H9 (cell line): ENCODE results near the gene VAV2. TPM values are rescaled to one million over a fixed set of nuclear protein-coding genes. Genes with fewer than 3 reads are reported as not detected.
A peak's percentile ranks its signal among the peaks of the same experiment; 100 is the strongest.

Experiments used
- DNase-seq: peaks from one replicate; pipeline ENCODE4 v3.0.0-alpha.2; 2017
- H2AFZ ChIP-seq: one replicate; pipeline ENCODE4 v1.6.1; 2013; ENCODE audit warnings: mild to moderate bottlenecking, low read length, control low read depth, moderate library complexity
- H2AK5ac ChIP-seq: 2 replicates; pipeline ENCODE4 v1.6.1; 2013; ENCODE audit warnings: low read length, control low read depth, mixed read lengths; ENCODE audit not compliant: insufficient read length
- H2BK120ac ChIP-seq: one replicate; pipeline ENCODE4 v1.6.1; 2013; ENCODE audit warnings: low read depth, mild to moderate bottlenecking, low read length, control low read depth, inconsistent platforms; ENCODE audit not compliant: poor library complexity, severe bottlenecking
- H2BK12ac ChIP-seq: 2 replicates; pipeline ENCODE4 v1.6.1; 2013; ENCODE audit warnings: low read length, control low read depth, mixed read lengths, low read depth; ENCODE audit not compliant: insufficient read length
- H2BK15ac ChIP-seq: 2 replicates; pipeline ENCODE4 v1.6.1; 2013; ENCODE audit warnings: low read depth, low read length, control low read depth
- H2BK20ac ChIP-seq: one replicate; pipeline ENCODE4 v1.6.1; 2013; ENCODE audit warnings: low read depth, mild to moderate bottlenecking, low read length, control low read depth, inconsistent platforms; ENCODE audit not compliant: poor library complexity, severe bottlenecking
- H2BK5ac ChIP-seq: 2 replicates; pipeline ENCODE4 v1.6.1; 2013; ENCODE audit warnings: low read length, control low read depth, mixed read lengths; ENCODE audit not compliant: insufficient read length
- H3K14ac ChIP-seq: 2 replicates; pipeline ENCODE4 v1.6.1; 2013; ENCODE audit warnings: low read length, control low read depth; ENCODE audit not compliant: insufficient read depth
- H3K18ac ChIP-seq: 2 replicates; pipeline ENCODE4 v1.6.1; 2013; ENCODE audit warnings: low read depth, mild to moderate bottlenecking, mixed read lengths, low read length, control low read depth; ENCODE audit not compliant: insufficient read length
- H3K23ac ChIP-seq: 2 replicates; pipeline ENCODE4 v1.6.1; 2013; ENCODE audit warnings: low read length, control low read depth, mixed read lengths, low read depth; ENCODE audit not compliant: insufficient read length
- H3K23me2 ChIP-seq: 2 replicates; pipeline ENCODE4 v1.6.1; 2013; ENCODE audit warnings: low read depth, mild to moderate bottlenecking, mixed read lengths, low read length, control low read depth; ENCODE audit not compliant: insufficient read length, poor library complexity, severe bottlenecking
- H3K27ac ChIP-seq: 2 replicates; pipeline ENCODE4 v1.5.1; 2013; ENCODE audit warnings: low read length, control low read depth, mixed read lengths, low read depth; ENCODE audit not compliant: insufficient read length
- H3K27me3 ChIP-seq: 2 replicates; pipeline ENCODE4 v1.6.1; 2013; ENCODE audit warnings: low read length, control low read depth, inconsistent platforms; ENCODE audit not compliant: insufficient read depth
- H3K4ac ChIP-seq: 2 replicates; pipeline ENCODE4 v1.6.1; 2013; ENCODE audit warnings: low read depth, mild to moderate bottlenecking, control low read depth, inconsistent platforms, low read length, moderate library complexity
- H3K4me1 ChIP-seq: 2 replicates; pipeline ENCODE4 v1.6.1; 2013; ENCODE audit warnings: low read length, control low read depth, inconsistent platforms; ENCODE audit not compliant: insufficient read depth
- H3K4me2 ChIP-seq: 2 replicates; pipeline ENCODE4 v1.6.1; 2013; ENCODE audit warnings: low read length, control low read depth, mixed read lengths; ENCODE audit not compliant: insufficient read length, insufficient read depth
- H3K56ac ChIP-seq: 2 replicates; pipeline ENCODE4 v1.6.1; 2013; ENCODE audit warnings: low read depth, mild to moderate bottlenecking, mixed read lengths, low read length, control low read depth; ENCODE audit not compliant: insufficient read length
- H3K79me1 ChIP-seq: 2 replicates; pipeline ENCODE4 v1.6.1; 2013; ENCODE audit warnings: low read depth, mild to moderate bottlenecking, moderate library complexity, low read length, control low read depth, inconsistent platforms; ENCODE audit not compliant: insufficient read depth, poor library complexity, severe bottlenecking
- H3K79me2 ChIP-seq: 2 replicates; pipeline ENCODE4 v1.6.1; 2013; ENCODE audit warnings: low read length, control low read depth, inconsistent platforms; ENCODE audit not compliant: insufficient read depth
- H3K9ac ChIP-seq: 2 replicates; pipeline ENCODE4 v1.6.1; 2013; ENCODE audit warnings: low read length, control low read depth, mixed read lengths; ENCODE audit not compliant: insufficient read length; ENCODE audit errors: extremely low read depth
- H3K9me3 ChIP-seq: one replicate; pipeline ENCODE4 v1.6.1; 2013; ENCODE audit warnings: low read depth, low read length, inconsistent platforms; ENCODE audit not compliant: control insufficient read depth
- H3T11ph ChIP-seq: one replicate; pipeline ENCODE4 v1.6.1; 2013; ENCODE audit warnings: mild to moderate bottlenecking, low read length, control low read depth, inconsistent platforms
- H4K20me1 ChIP-seq: one replicate; pipeline ENCODE4 v1.6.1; 2013; ENCODE audit not compliant: control insufficient read depth, insufficient read length, insufficient read depth
- H4K5ac ChIP-seq: 2 replicates; pipeline ENCODE4 v1.6.1; 2013; ENCODE audit warnings: low read depth, mild to moderate bottlenecking, mixed read lengths, low read length, control low read depth; ENCODE audit not compliant: insufficient read length
- H4K8ac ChIP-seq: replicated peaks from 2 replicates; pipeline ENCODE4 v1.6.1; 2013; ENCODE audit warnings: low read length, control low read depth, mixed read lengths, low read depth; ENCODE audit not compliant: insufficient read length
- H4K91ac ChIP-seq: 2 replicates; pipeline ENCODE4 v1.6.1; 2013; ENCODE audit warnings: low read depth, mild to moderate bottlenecking, moderate library complexity, mixed read lengths, low read length, control low read depth; ENCODE audit not compliant: insufficient read length
- H3K27ac Mint-ChIP-seq, 3 experiments: 2 replicates in 2 of 3; 3 replicates in 1 of 3; pipeline ENCODE4 v1.8.0; 2020 to 2021; ENCODE audit warnings: mixed read lengths in 3 of 3, mild to moderate bottlenecking in 1 of 3, moderate library complexity in 1 of 3
- H3K27me3 Mint-ChIP-seq: 2 replicates; pipeline ENCODE4 v1.8.0; 2021; ENCODE audit warnings: low read depth, mild to moderate bottlenecking, moderate library complexity, mixed read lengths
- H3K36me3 Mint-ChIP-seq, 3 experiments: 2 replicates in 2 of 3; 3 replicates in 1 of 3; pipeline ENCODE4 v1.8.0; 2020 to 2021; ENCODE audit warnings: low read depth in 3 of 3, mixed read lengths in 3 of 3; ENCODE audit not compliant: insufficient read depth in 1 of 3
- H3K4me1 Mint-ChIP-seq, 2 experiments: 2 replicates each; pipeline ENCODE4 v1.8.0; 2020; ENCODE audit warnings: mixed read lengths in 2 of 2
- H3K4me3 Mint-ChIP-seq, 2 experiments: 2 replicates in 1 of 2; 3 replicates in 1 of 2; pipeline ENCODE4 v1.8.0; 2020 to 2021; ENCODE audit warnings: mild to moderate bottlenecking in 2 of 2, mixed read lengths in 2 of 2, moderate library complexity in 1 of 2
- H3K9me3 Mint-ChIP-seq, 2 experiments: 2 replicates in 1 of 2; 3 replicates in 1 of 2; pipeline ENCODE4 v1.8.0; 2020; ENCODE audit warnings: mild to moderate bottlenecking in 2 of 2, mixed read lengths in 2 of 2, moderate library complexity in 1 of 2
- WGBS: extraction: QIAGEN DNeasy Blood & Tissue Kit; methylation state at CpG from one replicate; pipeline ENCODE4 v1.1.7; 2013; ENCODE audit warnings: missing lambda C conversion rate, low lambda C conversion rate, mixed read lengths; ENCODE audit not compliant: insufficient read length; ENCODE audit errors: extremely low coverage; 5-methylcytosine and 5-hydroxymethylcytosine counted together
- total RNA-seq: library from RNA; stranded (reverse); gene quantifications from 2 replicates; pipeline ENCODE4 v1.2.1, GENCODE V29; 2021
- TF ChIP-seq, protein P1 (sequence below): fragments of 200-600 bp; sonication (generic); conservative IDR thresholded peaks from 3 replicates; pipeline ENCODE4 v1.8.0; 2021; ENCODE audit warnings: antibody characterized with exemption, mild to moderate bottlenecking

Gene VAV2
- total RNA-seq, 1 experiment from 2014 or later = 58.7 TPM

DNA sequence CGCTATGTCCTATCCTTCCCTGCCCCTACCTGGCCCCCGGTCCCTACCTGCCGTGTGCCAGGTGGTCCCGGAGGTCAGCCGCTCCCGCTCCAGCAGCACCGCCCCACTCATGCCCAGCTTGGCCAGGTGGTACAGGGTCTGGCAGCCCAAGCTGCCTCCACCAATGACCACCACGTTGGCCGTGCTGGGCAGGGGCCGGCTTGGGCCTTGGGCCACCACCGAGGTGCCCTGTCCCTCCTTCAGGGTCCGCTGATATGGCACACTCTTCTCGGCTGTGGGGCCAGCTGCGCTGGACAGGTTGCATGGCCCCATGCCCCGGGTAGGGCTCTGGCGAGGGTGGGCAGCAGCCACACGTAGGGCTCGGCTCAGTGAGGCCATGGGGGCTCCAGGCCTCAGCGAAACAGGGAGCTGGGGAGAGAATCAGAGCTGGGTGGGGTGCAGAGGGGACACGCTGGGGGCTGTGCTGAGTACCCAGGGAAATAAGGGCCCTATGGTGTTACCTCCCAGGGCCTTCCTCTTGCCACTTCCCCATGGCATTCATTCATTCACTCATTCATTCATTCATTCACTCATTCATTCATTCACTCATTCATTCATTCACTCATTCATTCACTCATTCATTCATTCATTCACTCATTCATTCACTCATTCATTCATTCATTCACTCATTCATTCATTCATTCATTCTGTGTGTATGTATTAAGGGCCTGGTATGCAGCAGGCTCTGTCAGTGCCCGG, 258.2 kb downstream of the VAV2 start:
- Histone ChIP-seq H3K4me1 (peaks cover 3% of the 10 kb centered on the region; the same call in 1 of the 2 replicates), H3K79me2 (no peaks in the 10 kb centered on the region), H2AFZ (no peak overlapping the region), H3T11ph (no peak overlapping the region), H3K79me1 (no peaks in the 10 kb centered on the region), H4K8ac (no peak overlapping the region), H2AK5ac (no peak overlapping the region), H3K14ac (no peak overlapping the region), H3K4ac (no peak overlapping the region), H4K5ac (no peak overlapping the region), H4K91ac (no peak overlapping the region), H3K27me3 (no peaks in the 10 kb centered on the region), H3K27ac (no peak overlapping the region), H3K9ac (no peak overlapping the region), H3K23me2 (peaks cover 2% of the 10 kb centered on the region), H2BK12ac (no peak overlapping the region), H2BK20ac (no peak overlapping the region), H3K23ac (no peak overlapping the region), H3K18ac (no peak overlapping the region), H2BK15ac (no peak overlapping the region), H3K4me2 (no peak overlapping the region), H2BK120ac (no peak overlapping the region), H2BK5ac (no peak overlapping the region), H4K20me1 (no peaks in the 10 kb centered on the region), H3K9me3 (no peaks in the 10 kb centered on the region), H3K56ac (no peak overlapping the region)
- Mint-ChIP-seq H3K27ac (peak overlapping the region in 1 of 3 experiments; percentile 88; a peak in 1 of 7 replicates), H3K9me3 (no peaks in the 10 kb centered on the region; a peak in 1 of 5 replicates), H3K4me3 (no peak overlapping the region; a peak in 1 of 5 replicates), H3K27me3 (peaks cover 4% of the 10 kb centered on the region; the same call in 1 of the 2 replicates), H3K36me3 (peaks cover 0 to 2% (median 0%) of the 10 kb centered on the region in 3 experiments; a peak in 1 of 7 replicates), H3K4me1 (peaks cover 10 to 36% of the 10 kb centered on the region in 2 experiments)
- no peak for DNase-seq
- WGBS = no CpG with 5 or more reads among the region's 21 CpGs
- TF ChIP-seq, protein P1, sequence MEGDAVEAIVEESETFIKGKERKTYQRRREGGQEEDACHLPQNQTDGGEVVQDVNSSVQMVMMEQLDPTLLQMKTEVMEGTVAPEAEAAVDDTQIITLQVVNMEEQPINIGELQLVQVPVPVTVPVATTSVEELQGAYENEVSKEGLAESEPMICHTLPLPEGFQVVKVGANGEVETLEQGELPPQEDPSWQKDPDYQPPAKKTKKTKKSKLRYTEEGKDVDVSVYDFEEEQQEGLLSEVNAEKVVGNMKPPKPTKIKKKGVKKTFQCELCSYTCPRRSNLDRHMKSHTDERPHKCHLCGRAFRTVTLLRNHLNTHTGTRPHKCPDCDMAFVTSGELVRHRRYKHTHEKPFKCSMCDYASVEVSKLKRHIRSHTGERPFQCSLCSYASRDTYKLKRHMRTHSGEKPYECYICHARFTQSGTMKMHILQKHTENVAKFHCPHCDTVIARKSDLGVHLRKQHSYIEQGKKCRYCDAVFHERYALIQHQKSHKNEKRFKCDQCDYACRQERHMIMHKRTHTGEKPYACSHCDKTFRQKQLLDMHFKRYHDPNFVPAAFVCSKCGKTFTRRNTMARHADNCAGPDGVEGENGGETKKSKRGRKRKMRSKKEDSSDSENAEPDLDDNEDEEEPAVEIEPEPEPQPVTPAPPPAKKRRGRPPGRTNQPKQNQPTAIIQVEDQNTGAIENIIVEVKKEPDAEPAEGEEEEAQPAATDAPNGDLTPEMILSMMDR = no peak
